Suprapubic skin (tissue), 4 donors: Measurements from ENCODE around the gene DIPK1B. TPM values are rescaled to one million over a fixed set of nuclear protein-coding genes. Genes with fewer than 3 reads are reported as not detected.

Experiments
- DNase-seq, 2 donors: peaks; one replicate each; pipeline ENCODE4 v3.0.0-alpha.2; 2019; ENCODE audit warnings: low spot score in 2 of 2
- H3K27ac ChIP-seq: fragments of 200-600 bp; sonication (generic); one replicate; pipeline ENCODE4 v1.5.1; 2019
- H3K27me3 ChIP-seq: fragments of 200-600 bp; sonication (generic); one replicate; pipeline ENCODE4 v1.5.1; 2019
- H3K36me3 ChIP-seq: fragments of 200-600 bp; sonication (generic); one replicate; pipeline ENCODE4 v1.5.1; 2019
- H3K4me1 ChIP-seq: fragments of 200-600 bp; sonication (generic); one replicate; pipeline ENCODE4 v1.5.1; 2019
- H3K4me3 ChIP-seq: fragments of 200-600 bp; sonication (generic); one replicate; pipeline ENCODE4 v1.5.1; 2019; ENCODE audit warnings: mild to moderate bottlenecking
- H3K9me3 ChIP-seq: fragments of 200-600 bp; sonication (generic); one replicate; pipeline ENCODE4 v1.5.1; 2019
- CTCF ChIP-seq, 2 donors: fragments of 200-600 bp in 1 of 2; fragments of 450-650 bp in 1 of 2; sonication (generic) in 1 of 2; IDR thresholded peaks; one replicate each; pipeline ENCODE4 v1.5.1; 2016 to 2019; ENCODE audit warnings: antibody characterized with exemption in 2 of 2, mild to moderate bottlenecking in 1 of 2, moderate library complexity in 1 of 2
- EP300 ChIP-seq: sonication (generic); formaldehyde crosslinking; IDR thresholded peaks from one replicate; pipeline ENCODE4 v1.6.1; 2017; ENCODE audit warnings: antibody characterized with exemption
- POLR2A ChIP-seq, 2 donors: fragments of 450-650 bp; IDR thresholded peaks; one replicate each; pipeline ENCODE4 v1.6.1; 2017; ENCODE audit warnings: antibody characterized with exemption in 2 of 2, mild to moderate bottlenecking in 2 of 2, moderate library complexity in 2 of 2
- POLR2AphosphoS5 ChIP-seq, 3 donors: sonication (generic); formaldehyde crosslinking; IDR thresholded peaks; one replicate each; pipeline ENCODE4 v1.6.1; 2017; ENCODE audit warnings: antibody characterized with exemption in 3 of 3
- WGBS: methylation state at CpG from one replicate; pipeline ENCODE4 v1.1.5; 2018; 5-methylcytosine and 5-hydroxymethylcytosine counted together
- total RNA-seq, 4 donors: library from RNA; depleted of rRNA; stranded (reverse); fragments of >200 nt; gene quantifications; one replicate each; pipeline ENCODE4 v1.1.0, GENCODE V29; 2016

DIPK1B gene
- total RNA-seq, 4 donors from 2014 or later: 3.8 to 13.1 (median 6.3) TPM

- H3K9me3 ChIP-seq: no peaks in the 10 kb centered on the region
- no peak overlapping the region for H3K4me3 ChIP-seq
- peaks cover 3% of the 10 kb centered on the region for H3K4me1 ChIP-seq
- no peak overlapping the region for H3K27ac ChIP-seq
- WGBS: 86% methylated on average over 11 of the region's 21 CpGs
- H3K27me3 ChIP-seq: peaks cover 27% of the 10 kb centered on the region
- no peaks in the 10 kb centered on the region for H3K36me3 ChIP-seq
- TF ChIP-seq CTCF (IDR thresholded peaks at IDR 0.05): no peak
- TF ChIP-seq POLR2A (IDR thresholded peaks at IDR 0.05): no peak
- no peak for TF ChIP-seq EP300
- no peak for TF ChIP-seq POLR2AphosphoS5 (IDR thresholded peaks at IDR 0.05)
- no peak for DNase-seq
Measured at GRCh38 chr9:136735812-136736480, 23.6 kb downstream of the DIPK1B start.

GRCh38 chr9:136738960-136739359 lies 26.6 kb downstream of the DIPK1B start:
- Histone ChIP-seq H3K4me1 (peaks cover 33% of the 10 kb centered on the region), H3K4me3 (no peak overlapping the region), H3K27me3 (peaks cover 57% of the 10 kb centered on the region), H3K36me3 (no peaks in the 10 kb centered on the region), H3K9me3 (no peaks in the 10 kb centered on the region), H3K27ac (no peak overlapping the region)
- WGBS: 91% methylated on average over 20 of the region's 20 CpGs
- TF ChIP-seq POLR2A (IDR thresholded peaks at IDR 0.05) (no peak), CTCF (IDR thresholded peaks at IDR 0.05) (no peak), EP300 (no peak), POLR2AphosphoS5 (IDR thresholded peaks at IDR 0.05) (no peak)
- no peak for DNase-seq

- Histone ChIP-seq H3K4me3 (no peak overlapping the region), H3K27ac (no peak overlapping the region), H3K9me3 (no peaks in the 10 kb centered on the region), H3K4me1 (peaks cover 34% of the 10 kb centered on the region), H3K27me3 (peaks cover 63% of the 10 kb centered on the region), H3K36me3 (no peaks in the 10 kb centered on the region)
- TF ChIP-seq CTCF (IDR thresholded peaks at IDR 0.05) (no peak), POLR2AphosphoS5 (IDR thresholded peaks at IDR 0.05) (no peak), EP300 (no peak), POLR2A (IDR thresholded peaks at IDR 0.05) (no peak)
- WGBS: 73% methylated on average over 23 of the region's 23 CpGs
- no peak for DNase-seq
Measured at GRCh38 chr9:136739509-136739908, 27.1 kb downstream of the DIPK1B start.

GRCh38 chr9:136740069-136740468 lies 27.7 kb downstream of the DIPK1B start:
- no peak for TF ChIP-seq EP300
- no peak for TF ChIP-seq POLR2A (IDR thresholded peaks at IDR 0.05)
- TF ChIP-seq CTCF (IDR thresholded peaks at IDR 0.05): no peak
- no peak for TF ChIP-seq POLR2AphosphoS5 (IDR thresholded peaks at IDR 0.05)
- H3K4me3 ChIP-seq: no peak overlapping the region
- no peaks in the 10 kb centered on the region for H3K36me3 ChIP-seq
- no peaks in the 10 kb centered on the region for H3K9me3 ChIP-seq
- DNase-seq: no peak
- peaks cover 34% of the 10 kb centered on the region for H3K4me1 ChIP-seq
- H3K27me3 ChIP-seq: peaks cover 67% of the 10 kb centered on the region
- no peak overlapping the region for H3K27ac ChIP-seq
- 91% methylated on average over 4 of the region's 11 CpGs for WGBS

DNA sequence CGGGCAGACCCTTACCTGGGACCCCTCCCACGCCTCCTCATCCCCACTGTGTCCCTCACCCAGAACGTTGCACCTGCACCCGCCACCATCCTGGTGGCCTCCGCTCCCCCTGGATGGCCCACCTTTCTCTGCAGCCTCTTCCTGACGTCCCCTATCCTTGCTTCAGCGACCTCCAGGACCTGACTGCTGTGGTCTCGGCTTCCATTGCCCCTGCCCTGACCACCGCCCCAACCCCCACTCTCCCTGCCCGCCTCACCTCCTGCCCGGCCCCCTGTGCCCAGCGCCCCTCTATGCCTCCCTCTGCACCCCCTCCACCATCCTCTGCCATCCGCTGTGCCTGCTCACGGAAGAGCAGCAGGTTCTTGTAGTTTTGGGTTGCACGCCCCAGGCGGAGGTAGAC lies 28.1 kb downstream of the DIPK1B start:
- peaks cover 34% of the 10 kb centered on the region for H3K4me1 ChIP-seq
- no peak overlapping the region for H3K27ac ChIP-seq
- H3K36me3 ChIP-seq: no peaks in the 10 kb centered on the region
- H3K9me3 ChIP-seq: no peaks in the 10 kb centered on the region
- H3K27me3 ChIP-seq: peaks cover 67% of the 10 kb centered on the region
- DNase-seq: no peak
- WGBS: 83% methylated on average over 16 of the region's 16 CpGs
- no peak overlapping the region for H3K4me3 ChIP-seq
- TF ChIP-seq EP300: no peak
- TF ChIP-seq POLR2AphosphoS5 (IDR thresholded peaks at IDR 0.05): no peak
- TF ChIP-seq POLR2A (IDR thresholded peaks at IDR 0.05): no peak
- no peak for TF ChIP-seq CTCF (IDR thresholded peaks at IDR 0.05)
